ENCODE results near the gene KATNB1.
"Not testable (repeated sequence)": the region's sequence is repeated elsewhere in the genome, so short reads cannot be mapped to it uniquely, and the experiment has no call there.

Gene KATNB1

DNA sequence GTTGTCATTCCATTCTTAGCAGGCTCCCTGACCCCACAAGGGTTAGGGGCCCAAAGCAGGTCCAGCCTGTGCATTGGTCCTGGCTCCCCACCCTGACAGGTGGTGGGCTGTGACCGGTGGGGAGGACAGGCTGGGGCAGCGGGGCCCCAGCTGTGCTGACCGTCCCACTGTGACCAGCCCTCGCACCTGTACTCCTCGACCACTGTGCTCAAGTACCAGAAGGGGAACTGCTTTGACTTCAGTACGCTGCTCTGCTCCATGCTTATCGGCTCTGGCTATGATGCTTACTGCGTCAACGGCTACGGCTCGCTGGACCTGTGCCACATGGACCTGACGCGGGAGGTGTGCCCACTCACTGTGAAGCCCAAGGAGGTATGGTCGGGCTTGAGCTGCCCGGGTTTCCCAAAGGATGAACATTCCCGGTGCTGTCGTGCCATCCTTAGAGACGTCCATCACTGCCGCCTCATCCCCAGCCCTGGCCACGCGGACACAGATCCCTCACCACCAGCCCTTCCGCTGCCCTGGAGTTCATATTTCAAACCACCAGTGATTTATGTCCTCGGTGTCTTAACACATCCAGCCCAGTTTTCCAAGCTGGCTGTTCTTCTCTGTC lies 33.7 kb upstream of the KATNB1 start:
- no peak for DNase-seq

DNA sequence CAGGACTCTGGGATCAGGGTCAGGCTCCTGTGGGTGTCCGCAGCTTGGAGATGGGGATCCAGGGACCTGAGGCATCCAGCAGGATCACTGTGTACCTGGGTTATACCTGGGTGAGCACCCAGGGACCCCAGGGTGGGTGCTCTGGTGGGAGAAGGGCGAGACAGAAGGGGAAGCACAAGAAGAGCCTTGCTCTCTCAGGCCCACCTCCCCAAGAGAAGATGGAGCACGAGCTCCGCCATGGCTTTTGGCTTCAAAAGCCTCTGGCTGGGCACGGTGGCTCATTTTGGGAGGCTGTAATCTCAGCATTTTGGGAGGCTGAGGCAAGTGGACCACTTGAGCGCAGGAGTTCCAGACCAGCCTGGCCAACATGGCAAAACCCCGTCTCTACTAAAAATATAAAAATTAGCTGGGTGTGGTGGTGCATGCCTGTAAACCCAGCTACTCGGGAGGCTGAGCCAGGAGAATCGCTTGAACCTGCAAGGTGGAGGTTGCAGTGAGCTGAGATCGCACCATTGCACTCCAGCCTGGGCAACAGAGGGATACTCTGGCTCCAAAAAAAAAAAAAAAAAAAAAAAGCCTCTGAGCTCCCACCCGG lies 32.1 kb upstream of the KATNB1 start:
- DNase-seq, result no peak

DNA sequence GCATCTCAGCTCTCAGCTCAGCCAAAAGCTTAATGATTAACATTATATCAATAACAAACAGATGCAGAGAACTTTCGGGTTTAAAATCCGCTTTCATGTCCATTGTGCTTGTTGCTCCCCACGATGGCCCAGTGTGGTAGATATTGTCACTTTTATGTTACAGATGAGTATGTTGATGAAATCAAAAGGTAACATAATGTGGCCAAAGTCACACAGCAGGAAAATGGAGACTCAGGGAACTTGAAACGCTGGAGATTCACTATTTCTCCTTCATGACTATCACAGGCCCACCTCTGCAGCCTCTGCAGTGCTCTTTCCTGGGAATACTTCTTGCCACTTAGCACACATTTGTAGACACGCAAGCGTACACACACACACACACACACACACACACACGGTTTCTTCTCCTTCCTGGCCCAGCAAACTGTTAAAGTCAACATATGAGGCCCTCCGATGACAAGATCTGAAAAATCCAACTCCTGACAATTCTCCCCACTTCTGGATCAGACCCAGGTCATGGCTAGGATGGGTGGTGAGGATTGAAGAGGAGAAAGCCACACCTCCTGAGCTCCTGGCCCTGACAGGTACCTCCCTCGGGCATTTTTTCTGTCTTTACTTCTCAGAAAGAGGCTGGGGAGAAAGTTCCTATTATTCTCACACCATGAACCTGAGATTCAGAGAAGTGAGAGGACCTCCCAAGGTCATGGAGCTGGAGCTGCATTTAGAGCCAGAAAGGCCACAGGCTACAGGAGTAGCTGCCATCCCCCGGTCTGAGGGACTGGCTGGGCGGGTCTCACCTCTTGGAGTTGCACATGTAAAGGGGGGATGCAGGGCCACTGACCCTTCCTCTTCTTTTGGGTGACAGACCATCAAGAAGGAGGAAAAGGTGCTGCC lies 31.3 kb upstream of the KATNB1 start:
- DNase-seq, result no peak

DNA sequence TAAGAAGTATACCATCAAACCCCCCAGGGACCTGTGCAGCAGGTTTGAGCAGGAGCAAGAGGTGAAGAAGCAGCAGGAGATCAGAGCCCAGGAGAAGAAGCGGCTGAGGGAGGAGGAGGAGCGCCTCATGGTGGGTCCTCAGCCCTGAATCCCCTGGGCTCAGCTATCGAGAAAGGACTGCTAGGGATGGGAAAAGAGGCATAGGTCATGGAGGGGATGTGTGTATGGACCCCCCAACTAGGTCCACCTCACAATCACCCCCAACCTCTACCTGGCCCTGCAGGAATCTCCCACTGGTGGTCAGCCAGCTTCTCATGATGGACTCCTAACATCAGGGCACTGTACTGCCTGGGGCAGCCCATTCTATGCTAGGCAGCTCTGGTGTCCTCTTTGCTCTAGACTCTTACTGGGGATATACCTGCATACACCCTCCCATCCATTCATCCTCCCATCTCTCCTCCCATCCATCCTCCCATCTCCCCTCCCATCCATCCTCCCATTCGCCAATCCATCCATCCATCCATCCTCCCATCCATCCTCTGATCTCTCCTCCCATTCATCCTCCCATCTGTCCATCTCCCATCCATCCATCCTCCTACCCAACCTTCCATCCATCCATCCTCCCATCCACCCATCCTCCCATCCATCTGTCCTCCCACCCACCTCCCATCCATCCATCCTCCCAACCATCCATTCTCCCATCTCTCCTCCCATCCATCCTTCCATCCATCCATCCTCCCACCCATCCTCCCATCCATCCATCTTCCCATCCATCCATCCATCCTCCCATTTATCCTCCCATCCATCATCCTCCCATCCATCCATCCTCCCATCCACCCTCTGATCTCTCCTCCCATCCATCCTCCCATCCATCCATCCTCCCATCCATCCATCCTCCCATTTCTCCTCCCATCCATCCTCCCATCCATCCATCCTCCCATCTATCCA lies 30.4 kb upstream of the KATNB1 start:
- no peak for DNase-seq

DNA sequence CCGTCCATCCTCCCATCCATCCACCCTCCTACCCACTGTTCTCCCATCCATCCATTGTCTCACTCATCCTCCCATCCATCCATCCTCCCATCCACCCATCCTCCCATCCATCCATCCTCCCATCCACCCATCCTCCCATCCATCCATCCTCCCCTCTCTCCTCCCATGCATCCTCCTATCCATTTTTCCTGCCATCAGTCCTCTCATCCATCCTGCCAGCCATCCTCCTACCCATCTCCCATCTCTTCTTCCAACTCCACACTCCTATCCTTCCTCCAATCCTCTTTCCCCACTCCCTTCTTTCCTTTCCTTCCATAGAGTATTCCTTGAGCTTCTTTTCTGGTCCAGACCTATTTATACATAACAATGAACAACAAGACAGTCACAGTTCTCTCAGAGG lies 28.9 kb upstream of the KATNB1 start:
- no peak for DNase-seq

DNA sequence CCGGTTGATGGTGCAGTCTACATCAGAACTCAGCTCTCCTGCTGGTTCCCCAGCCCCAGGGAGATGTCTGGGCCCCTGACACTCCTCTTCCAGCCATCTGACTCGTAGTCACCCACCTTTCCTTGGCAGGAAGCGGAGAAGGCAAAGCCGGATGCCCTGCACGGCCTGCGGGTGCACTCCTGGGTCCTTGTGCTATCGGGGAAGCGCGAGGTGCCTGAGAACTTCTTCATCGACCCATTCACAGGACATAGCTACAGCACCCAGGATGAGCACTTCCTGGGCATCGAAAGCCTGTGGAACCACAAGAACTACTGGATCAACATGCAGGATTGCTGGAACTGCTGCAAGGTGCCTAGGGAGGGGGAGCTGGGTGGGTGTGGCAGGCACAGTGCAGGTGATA lies 28.2 kb upstream of the KATNB1 start:
- DNase-seq, result no peak

DNA sequence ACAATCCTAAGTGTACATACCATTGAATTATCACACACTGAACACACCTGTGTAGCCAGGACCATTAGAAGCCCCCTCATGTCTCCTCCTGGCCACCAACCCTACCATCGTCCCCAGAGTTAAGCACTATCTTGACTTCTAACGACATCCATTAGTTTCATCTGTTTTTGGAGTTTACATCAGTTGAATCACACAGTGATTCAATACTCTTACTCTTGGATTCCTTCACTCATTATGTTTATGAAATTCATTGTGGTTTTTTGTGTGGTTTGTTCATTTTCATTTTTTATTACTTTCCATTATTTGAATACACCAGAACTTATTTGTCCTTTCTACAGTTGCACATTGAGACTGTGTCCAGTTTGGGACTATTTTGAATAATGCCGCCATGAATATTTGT lies 27.4 kb upstream of the KATNB1 start:
- no peak for DNase-seq

DNA sequence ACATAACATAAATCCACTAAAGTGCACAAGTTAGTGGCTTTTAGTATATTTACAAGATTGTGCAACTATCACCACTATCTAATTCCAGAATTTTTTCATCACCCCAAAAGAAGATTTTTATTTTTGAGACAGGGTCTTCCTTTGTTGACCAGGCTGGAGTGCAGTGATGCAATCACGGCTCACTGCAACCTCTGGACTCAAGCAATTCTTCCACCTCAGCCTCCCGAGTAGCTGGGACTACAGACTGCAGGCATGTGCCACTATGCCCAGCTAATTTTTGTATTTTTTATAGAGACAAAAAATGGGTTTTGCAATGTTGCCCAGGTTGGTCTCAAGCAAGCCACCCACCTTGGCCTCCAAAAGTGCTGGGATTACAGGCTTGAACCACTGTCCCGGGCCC lies 25.9 kb upstream of the KATNB1 start:
- no peak for DNase-seq

DNA sequence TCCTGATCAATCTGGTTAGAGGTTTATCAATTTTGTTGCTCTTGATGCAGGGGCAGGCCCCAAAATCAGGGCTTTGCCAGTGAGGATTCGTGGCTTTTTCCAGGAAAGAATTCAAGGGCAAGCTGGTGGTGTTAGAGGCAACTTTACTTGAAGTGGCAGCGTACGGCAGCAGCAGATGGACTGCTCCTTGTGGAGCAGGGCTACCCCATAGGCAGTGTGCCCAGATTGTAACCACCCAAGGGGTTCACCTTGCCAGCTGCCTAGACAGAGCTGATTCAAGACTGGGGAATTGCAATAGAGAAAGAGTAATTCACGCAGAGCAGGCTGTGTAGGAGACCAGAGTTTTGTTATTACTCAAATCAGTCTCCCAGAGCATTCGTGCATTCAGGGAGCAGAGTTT lies 24.2 kb upstream of the KATNB1 start:
- DNase-seq, result no peak

DNA sequence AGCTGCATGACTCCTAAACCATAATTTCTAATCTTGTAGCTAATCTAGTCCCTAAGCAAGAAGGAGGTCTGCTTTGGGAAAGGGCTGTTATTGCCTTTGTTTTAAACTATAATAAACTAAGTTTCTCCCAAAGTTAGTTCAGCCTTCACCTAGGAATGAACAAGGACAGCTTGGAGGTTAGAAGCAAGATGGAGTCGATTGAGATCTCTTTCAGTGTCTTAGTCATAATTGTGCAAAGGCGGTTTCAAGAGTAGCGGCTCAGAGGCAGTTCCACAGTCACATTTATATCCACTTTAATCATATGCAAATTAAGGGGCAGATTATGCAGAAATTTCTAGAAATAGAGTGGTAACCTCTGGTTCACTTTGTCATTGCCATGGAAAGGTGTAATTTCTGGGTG lies 23.6 kb upstream of the KATNB1 start:
- DNase-seq, result no peak

DNA sequence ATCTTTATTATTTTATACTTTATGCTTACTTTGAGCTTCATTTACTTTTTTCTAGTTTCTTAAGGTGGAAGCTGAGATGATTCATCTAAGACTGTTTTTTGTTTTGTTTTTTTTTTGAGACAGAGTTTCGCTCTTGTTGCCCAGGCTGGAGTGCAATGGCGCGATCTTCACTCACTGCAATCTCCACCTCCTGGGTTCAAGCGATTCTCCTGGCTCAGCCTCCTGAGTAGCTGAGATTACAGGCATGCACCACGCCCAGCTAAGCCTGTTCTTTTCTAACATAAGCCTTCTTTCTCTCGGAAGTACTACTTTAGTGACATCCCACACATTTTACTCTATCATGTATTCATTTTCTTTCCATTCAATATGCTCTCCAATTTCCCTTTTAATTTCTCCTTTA lies 23.0 kb upstream of the KATNB1 start:
- DNase-seq, result not testable (repeated sequence)

DNA sequence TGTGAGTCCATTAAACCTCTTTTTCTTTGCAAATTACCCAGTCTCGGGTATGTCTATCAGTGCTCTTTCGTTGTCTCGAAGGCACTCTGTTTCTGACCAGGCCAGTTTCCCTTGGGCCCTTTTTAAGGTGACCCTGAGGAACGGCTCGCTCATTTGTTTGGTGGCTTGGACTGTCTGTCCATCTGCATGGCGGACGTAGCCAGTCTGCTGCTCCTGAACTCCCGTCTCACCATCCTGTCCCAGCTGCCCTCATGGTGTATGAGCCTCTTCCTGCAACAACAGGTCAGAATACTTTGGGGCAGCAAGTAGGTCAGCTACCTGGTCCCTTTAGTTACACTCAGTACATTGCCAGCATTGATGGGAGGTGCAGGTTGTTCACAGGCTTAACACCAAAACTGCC lies 22.0 kb upstream of the KATNB1 start:
- DNase-seq, result no peak

DNA sequence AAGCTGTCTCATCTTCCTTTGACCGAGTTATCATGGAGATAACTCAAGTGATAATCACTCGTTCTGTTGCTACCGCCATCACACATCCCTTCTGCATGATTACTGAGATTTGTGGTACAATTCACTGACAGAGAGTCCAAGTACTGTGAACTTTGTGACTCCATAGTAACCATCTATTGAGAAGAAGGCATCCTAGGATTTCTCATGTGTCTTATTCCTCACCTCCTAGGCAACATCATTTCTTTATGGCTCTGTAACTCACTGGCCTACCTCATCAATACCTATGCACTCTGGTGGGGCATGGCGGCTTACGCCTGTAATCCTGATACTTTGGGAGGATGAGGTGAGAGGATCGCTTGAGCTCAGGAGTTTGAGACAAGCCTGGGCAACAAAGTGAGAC lies 21.5 kb upstream of the KATNB1 start:
- DNase-seq, result no peak

DNA sequence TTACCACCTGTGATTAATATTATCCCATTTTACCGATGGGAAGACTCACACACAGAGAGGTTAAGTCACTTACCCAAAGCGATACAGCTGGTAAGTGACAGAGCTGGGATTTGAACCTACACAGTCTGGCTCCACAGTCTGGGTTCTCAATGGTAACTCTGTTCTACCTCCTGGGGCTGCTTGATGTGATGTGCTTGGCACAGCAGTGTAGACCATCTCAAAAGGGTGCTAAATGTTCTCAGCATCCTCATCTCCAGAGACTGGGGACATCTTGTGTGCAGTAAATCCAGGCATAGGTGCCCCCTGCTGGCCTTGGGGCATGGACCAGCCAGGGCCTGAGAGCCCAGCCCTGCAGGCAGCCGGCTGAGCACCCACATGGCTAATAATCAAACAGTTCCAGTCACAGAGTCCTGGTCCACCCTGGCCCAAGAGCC lies 15.4 kb upstream of the KATNB1 start:
- DNase-seq, result peak; percentile 33

DNA sequence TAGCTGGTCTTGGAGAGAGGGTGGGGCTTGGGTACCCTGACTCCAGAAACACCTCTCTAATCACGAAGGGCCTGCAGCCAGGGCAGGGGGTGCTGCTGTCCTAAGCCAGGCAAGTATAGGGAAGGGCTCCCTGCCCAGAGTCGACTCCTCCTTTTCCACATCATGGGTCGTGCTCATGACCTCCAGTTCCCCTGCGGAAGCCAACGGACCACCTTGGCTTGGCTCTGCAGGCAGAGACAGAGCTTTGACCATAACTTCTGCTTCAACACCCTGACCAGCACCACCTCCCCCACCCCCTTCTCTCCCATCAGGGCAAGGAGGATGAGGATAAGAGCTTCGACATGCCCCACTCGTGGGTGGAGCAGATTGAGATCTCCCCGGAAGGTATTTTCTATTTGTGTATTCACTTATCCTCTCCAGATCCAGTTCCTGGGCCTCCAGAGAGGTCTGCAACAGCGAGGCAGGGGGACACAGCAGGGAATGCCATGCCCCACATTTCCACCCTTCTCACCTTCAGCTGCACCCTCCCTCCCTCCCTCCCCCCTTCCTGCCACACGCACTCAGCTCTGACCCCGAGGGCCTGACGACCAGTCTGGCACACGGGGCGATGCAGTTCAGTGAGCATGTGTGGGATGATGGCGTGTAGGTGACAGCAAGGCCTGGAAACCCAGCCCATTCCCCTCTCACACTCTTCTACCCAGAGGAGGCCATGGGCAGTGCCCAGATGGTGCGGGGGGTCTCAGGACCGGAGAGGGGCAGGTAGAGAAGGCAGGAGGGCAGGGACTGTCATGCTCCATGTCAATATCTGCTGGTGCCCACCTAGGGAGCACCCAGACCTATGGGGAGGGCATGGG lies 14.0 kb upstream of the KATNB1 start:
- no peak for DNase-seq

DNA sequence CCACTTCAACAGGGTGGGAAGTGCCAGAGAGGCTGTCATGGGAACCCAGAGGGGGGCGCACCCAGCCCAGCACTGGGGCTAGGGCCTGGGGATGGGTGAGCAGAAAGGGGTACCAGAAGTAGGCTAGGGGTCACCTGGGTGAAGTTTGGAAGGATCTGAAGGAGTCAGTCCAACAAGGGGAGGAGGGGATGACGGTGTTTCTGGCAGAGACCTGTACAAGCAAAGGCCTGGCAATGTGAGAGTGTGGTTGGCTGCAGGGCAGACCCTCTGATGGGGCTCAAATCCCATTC lies 13.4 kb upstream of the KATNB1 start:
- no peak for DNase-seq

DNA sequence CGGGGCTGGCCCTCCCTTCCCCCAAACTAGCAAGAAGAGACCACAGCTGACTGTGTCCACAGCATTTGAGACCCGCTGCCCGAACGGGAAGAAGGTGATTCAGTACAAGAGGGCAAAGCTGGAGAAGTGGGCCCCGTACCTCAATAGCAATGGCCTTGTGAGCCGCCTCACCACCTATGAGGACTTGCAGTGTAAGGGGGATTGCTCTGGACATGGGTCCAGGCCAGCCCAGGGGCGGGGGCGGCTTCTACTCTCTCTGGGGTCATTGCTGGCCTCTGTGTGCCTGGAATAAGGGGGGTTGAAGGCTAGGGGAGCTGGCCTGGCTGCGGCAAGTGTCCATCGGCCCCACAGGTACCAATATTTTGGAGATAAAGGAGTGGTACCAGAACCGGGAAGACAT lies 12.9 kb upstream of the KATNB1 start:
- no peak for DNase-seq

DNA sequence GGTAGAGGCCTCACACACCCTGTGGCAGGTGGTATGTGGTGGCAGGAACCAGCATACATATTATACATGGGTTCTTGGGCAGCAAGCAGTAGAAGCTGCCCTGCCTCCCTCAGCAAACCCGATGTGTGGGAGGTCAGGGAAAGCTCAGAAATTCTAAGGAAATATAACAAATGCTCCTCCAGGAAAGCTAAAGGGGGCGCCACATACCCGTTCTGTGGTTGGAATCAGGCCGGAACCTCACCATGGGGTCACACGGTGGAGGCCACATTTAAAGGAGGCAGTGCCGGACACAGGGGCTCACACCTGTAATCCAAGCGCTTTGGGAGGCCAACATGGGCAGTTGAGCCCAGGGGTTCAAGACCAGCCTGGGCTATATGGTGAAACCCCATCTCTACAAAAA lies 12.4 kb upstream of the KATNB1 start:
- no peak for DNase-seq

DNA sequence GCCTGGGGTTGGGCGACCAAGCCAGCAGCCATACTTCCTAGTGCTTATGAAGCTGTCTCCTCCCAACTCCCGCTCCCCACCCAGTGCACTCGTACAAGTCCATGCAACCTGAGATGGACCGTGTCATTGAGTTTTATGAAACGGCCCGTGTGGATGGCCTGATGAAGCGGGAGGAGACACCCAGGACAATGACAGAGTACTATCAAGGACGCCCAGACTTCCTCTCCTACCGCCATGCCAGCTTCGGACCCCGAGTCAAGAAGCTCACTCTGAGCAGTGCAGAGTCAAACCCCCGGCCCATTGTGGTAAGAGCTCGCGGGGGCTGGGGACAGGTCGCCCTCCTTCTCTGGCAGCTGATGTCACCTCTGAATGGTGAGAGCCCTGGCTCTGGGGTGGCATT lies 11.0 kb upstream of the KATNB1 start:
- DNase-seq, result no peak

DNA sequence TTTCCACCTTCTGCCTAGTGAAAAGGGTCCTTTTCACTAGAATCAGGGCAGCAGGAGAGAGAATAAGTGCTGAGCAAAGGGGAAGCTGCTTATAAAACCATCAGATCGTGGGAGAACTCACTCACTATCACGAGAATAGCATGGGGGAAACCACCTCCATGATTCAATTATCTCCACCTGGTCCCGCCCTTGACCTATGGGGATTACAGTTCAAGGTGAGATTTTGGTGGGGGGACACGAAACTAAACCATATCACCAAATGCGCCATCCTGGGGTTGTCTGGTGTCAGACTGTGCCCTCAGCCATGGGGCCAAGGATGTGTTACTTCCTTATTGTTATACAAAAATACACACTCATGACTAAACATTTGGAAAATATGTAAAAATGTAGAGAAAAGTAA lies 10.4 kb upstream of the KATNB1 start:
- no peak for DNase-seq

DNA sequence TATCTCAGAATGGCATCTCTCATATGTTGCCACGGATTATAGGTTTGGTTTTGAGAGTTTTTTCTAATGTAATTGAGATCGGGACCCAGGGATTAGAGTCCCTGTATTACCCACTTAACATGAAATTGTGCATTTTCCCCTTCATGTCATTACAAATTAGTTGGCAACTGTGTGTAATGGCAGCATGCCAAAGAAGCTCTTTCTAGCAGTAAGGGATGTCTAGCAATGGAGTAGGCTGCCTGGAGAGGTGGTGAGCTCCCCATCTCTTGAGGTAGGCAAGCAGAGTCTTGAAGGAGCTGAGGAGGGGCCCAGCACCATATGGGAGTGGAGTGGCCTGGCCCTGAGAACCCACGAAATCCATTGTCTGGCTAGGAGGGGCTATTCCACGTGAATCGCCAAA lies 10.0 kb upstream of the KATNB1 start:
- DNase-seq, result no peak

DNA sequence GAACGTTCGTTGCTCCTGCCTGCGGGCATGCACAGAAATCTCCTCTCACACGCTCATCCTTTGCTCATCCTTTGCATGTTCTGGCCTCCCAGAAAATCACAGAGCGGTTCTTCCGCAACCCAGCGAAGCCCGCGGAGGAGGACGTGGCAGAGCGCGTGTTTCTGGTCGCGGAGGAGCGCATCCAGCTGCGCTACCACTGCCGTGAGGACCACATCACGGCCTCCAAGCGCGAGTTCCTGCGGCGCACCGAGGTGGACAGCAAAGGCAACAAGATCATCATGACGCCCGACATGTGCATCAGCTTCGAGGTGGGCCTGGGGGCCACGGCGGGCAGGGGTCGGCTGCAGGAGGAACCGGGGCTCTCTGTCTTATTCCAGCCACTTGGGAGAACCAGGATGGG lies 9.6 kb upstream of the KATNB1 start:
- DNase-seq, result no peak

Data from fibroblast of skin of abdomen (primary cell).